Measurements from ENCODE around the gene ZKSCAN5.
"Not testable (repeated sequence)": the region's sequence is repeated elsewhere in the genome, so short reads cannot be mapped to it uniquely, and the experiment has no call there.

Gene ZKSCAN5

GRCh38 chr7:99540542-99540941 lies 36.1 kb downstream of the ZKSCAN5 start:
- no peak overlapping the region for H3K4me3 ChIP-seq (ENCODE audit: low read depth in 1 of 2, low read length in 2 of 2)

DNA sequence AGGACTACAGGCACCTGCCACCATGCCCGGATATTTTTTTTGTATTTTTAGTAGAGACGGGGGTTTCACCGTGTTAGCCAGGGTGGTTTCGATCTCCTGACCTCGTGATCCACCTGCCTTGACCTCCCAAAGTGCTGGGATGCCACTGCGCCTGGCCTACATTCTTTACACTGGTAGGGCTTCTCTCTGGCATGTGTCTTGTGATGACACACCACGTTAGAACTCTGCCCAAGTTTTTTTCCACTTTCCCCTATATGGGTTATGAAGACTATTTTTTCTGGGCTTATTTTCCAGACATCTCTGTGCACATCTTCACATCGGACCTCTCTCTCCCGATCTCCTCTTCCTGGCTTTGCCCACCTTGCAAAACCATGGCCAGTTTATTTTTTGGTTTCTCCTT lies 36.8 kb downstream of the ZKSCAN5 start:
- Histone ChIP-seq H3K36me3 (ENCODE audit: insufficient read depth, low read length) (no peaks in the 10 kb centered on the region), H3K4me1 (ENCODE audit: insufficient read depth, low read length) (no peaks in the 10 kb centered on the region), H3K4me3 (ENCODE audit: low read depth in 1 of 2, low read length in 2 of 2) (no peak overlapping the region), H3K27ac (ENCODE audit: low read depth, low read length) (no peak overlapping the region), H3K9me3 (ENCODE audit: low read length) (peaks cover 6% of the 10 kb centered on the region), H3K27me3 (ENCODE audit: control insufficient read depth in 1 of 2, insufficient read depth in 2 of 2, low read length in 2 of 2) (no peaks in the 10 kb centered on the region), H3K9ac (ENCODE audit: low read length) (no peak overlapping the region)

More at GRCh38 chr7:99540542-99540941, 36.1 kb downstream of the ZKSCAN5 start:
- H3K36me3 ChIP-seq (ENCODE audit: insufficient read depth, low read length), result no peaks in the 10 kb centered on the region
- H3K27me3 ChIP-seq (ENCODE audit: control insufficient read depth in 1 of 2, insufficient read depth in 2 of 2, low read length in 2 of 2), result no peaks in the 10 kb centered on the region
- H3K9me3 ChIP-seq (ENCODE audit: low read length), result peaks cover 6% of the 10 kb centered on the region
- no peak overlapping the region for H3K9ac ChIP-seq (ENCODE audit: low read length)
- H3K27ac ChIP-seq (ENCODE audit: low read depth, low read length), result no peak overlapping the region
- no peaks in the 10 kb centered on the region for H3K4me1 ChIP-seq (ENCODE audit: insufficient read depth, low read length)

DNA sequence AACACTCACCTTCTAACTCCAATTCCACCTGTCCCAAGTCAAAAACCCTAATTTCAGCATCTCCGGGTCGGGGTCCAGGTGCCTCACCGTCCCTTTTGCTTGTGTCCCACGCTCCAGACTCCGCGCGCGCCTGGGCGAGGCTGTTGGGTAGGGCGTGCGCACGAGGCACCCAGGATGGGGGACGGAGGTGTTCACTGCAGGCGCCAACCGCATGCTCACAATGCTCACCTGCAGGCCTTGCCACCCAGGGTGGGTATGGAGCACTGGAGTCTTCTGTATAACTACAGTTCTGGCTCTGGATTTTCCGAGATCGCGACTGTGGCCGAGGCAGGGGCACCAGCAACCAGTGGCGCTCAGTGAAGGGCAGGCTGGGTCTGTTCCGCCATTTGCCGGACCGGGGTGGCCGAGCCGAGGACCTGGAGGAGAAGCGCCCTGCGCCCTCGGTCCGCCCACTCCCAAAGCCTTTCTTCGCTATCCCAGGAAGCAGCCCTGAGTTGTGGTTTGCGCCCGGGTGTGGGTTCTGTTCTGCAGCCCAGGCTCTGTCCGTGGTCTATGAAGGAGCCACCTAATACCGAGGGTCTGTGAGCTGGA lies 38.7 kb downstream of the ZKSCAN5 start:
- no peaks in the 10 kb centered on the region for H3K27me3 ChIP-seq (ENCODE audit: control insufficient read depth in 1 of 2, insufficient read depth in 2 of 2, low read length in 2 of 2)
- peaks cover 11% of the 10 kb centered on the region for H3K36me3 ChIP-seq (ENCODE audit: insufficient read depth, low read length)
- H3K4me3 ChIP-seq (ENCODE audit: low read depth in 1 of 2, low read length in 2 of 2), result no peak overlapping the region
- H3K9ac ChIP-seq (ENCODE audit: low read length), result no peak overlapping the region
- H3K9me3 ChIP-seq (ENCODE audit: low read length), result peaks cover 6% of the 10 kb centered on the region
- H3K27ac ChIP-seq (ENCODE audit: low read depth, low read length), result no peak overlapping the region
- H3K4me1 ChIP-seq (ENCODE audit: insufficient read depth, low read length), result no peaks in the 10 kb centered on the region

DNA sequence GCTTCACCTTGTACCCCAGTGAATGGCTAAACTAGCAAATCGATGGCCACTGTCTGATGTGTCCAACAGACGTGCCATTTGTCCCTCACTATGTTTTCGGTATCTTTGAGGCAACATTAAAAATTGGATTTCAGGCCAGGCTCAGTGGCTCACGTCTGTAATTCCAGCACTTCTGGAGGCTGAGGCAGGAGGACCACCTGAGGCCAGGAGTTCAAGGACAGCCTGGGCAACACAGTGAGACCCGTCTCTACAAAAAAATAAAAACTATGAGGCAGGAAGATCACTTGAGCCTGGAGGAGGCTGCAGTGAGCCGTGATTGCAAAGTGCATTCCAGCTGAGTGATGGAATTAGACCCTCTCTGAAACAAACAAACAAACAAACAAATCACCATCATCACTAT lies 39.5 kb downstream of the ZKSCAN5 start:
- Histone ChIP-seq H3K9ac (ENCODE audit: low read length) (no peak overlapping the region), H3K27me3 (ENCODE audit: control insufficient read depth in 1 of 2, insufficient read depth in 2 of 2, low read length in 2 of 2) (no peaks in the 10 kb centered on the region), H3K4me3 (ENCODE audit: low read depth in 1 of 2, low read length in 2 of 2) (no peak overlapping the region), H3K36me3 (ENCODE audit: insufficient read depth, low read length) (peaks cover 14% of the 10 kb centered on the region), H3K4me1 (ENCODE audit: insufficient read depth, low read length) (no peaks in the 10 kb centered on the region), H3K27ac (ENCODE audit: low read depth, low read length) (no peak overlapping the region), H3K9me3 (ENCODE audit: low read length) (peaks cover 6% of the 10 kb centered on the region)

GRCh38 chr7:99545308-99545707 lies 40.8 kb downstream of the ZKSCAN5 start:
- peaks cover 14% of the 10 kb centered on the region for H3K36me3 ChIP-seq (ENCODE audit: insufficient read depth, low read length)
- H3K4me3 ChIP-seq (ENCODE audit: low read depth in 1 of 2, low read length in 2 of 2); H3K9ac ChIP-seq (ENCODE audit: low read length); H3K4me1 ChIP-seq (ENCODE audit: insufficient read depth, low read length); H3K27me3 ChIP-seq (ENCODE audit: control insufficient read depth in 1 of 2, insufficient read depth in 2 of 2, low read length in 2 of 2); H3K27ac ChIP-seq (ENCODE audit: low read depth, low read length); H3K9me3 ChIP-seq (ENCODE audit: low read length): not testable (repeated sequence)

- H3K4me3 ChIP-seq (ENCODE audit: low read depth in 1 of 2, low read length in 2 of 2); H3K9me3 ChIP-seq (ENCODE audit: low read length); H3K27ac ChIP-seq (ENCODE audit: low read depth, low read length); H3K9ac ChIP-seq (ENCODE audit: low read length); H3K27me3 ChIP-seq (ENCODE audit: control insufficient read depth in 1 of 2, insufficient read depth in 2 of 2, low read length in 2 of 2): not testable (repeated sequence)
- peaks cover 14% of the 10 kb centered on the region for H3K36me3 ChIP-seq (ENCODE audit: insufficient read depth, low read length)
- peaks cover 14% of the 10 kb centered on the region for H3K4me1 ChIP-seq (ENCODE audit: insufficient read depth, low read length)
Measured at GRCh38 chr7:99549545-99549944, 45.1 kb downstream of the ZKSCAN5 start.

DNA sequence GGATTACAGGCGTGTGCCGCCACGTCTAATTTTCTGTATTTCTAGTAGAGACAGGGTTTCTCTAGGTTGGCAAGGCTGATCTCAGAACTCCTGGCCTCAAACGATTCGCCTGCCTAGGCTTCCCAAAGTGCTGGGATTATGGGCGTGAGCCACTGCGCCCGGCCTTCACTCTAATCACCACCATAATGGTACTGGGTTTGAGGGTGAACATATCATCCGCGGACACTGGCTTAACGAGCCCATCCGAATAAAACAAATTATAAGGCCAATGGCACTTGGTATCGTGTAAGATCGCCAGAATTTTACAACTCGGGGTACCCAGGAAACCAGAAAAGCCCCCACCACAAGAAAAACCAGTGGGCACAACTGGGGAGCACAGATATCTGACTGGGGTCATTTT lies 46.9 kb downstream of the ZKSCAN5 start:
- peak overlapping the region; percentile 79 for H3K27ac ChIP-seq (ENCODE audit: low read depth, low read length)
- H3K9me3 ChIP-seq (ENCODE audit: low read length), result no peaks in the 10 kb centered on the region
- peaks cover 14% of the 10 kb centered on the region for H3K4me1 ChIP-seq (ENCODE audit: insufficient read depth, low read length)
- peak overlapping the region; percentile 98 for H3K9ac ChIP-seq (ENCODE audit: low read length)
- H3K4me3 ChIP-seq (ENCODE audit: low read depth in 1 of 2, low read length in 2 of 2), result peak overlapping the region; percentile 95 to 96
- no peaks in the 10 kb centered on the region for H3K27me3 ChIP-seq (ENCODE audit: control insufficient read depth in 1 of 2, insufficient read depth in 2 of 2, low read length in 2 of 2)
- peaks cover 19% of the 10 kb centered on the region for H3K36me3 ChIP-seq (ENCODE audit: insufficient read depth, low read length)

DNA sequence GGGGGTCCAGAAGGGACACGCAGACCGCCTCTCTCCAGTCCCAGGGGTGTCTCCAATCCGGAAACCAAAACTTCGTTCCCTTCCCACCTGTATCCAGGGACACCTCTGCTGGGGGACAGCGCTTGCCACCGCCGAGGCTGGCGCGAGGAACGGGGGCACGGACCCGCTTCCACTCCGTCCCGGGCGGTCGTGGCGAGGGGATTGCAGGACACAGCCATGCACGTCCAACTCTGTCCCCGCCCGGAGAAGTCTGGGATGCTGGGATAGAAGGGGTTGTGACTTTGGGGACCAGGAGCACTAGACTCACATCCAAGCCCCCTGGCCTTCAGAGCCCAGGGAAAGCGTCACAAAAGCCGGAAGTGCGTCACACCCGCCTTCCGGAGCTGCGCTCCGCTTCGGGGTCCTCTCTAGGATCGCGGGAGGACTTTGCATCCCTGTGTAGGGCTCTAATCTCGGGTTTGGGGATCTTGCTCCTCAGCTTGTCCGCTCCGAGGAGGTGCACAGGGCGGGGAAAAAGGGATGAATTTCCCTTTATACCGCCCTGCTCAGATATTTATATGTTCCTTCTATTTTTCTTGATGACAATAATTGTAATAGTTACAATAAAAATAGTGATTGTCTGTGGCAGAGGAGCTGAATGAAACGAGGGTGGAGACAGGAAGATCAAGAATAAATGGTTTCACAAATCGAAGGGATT lies 47.5 kb downstream of the ZKSCAN5 start, which contains the start of gene FAM200A:
Gene FAM200A, minus strand, starts transcription at position 348 of the 697 bp plus-strand sequence. CDS start 3,707 bp downstream, outside the sequence.
- H3K9me3 ChIP-seq (ENCODE audit: low read length), result no peaks in the 10 kb centered on the region
- peak within 1 kb of the TSS; percentile 98 for H3K9ac ChIP-seq (ENCODE audit: low read length)
- peak within 1 kb of the TSS; percentile 79 for H3K27ac ChIP-seq (ENCODE audit: low read depth, low read length)
- H3K4me3 ChIP-seq (ENCODE audit: low read depth in 1 of 2, low read length in 2 of 2), result peak within 1 kb of the TSS; percentile 95 to 96
- H3K27me3 ChIP-seq (ENCODE audit: control insufficient read depth in 1 of 2, insufficient read depth in 2 of 2, low read length in 2 of 2), result no peaks in the 10 kb centered on the region
- H3K4me1 ChIP-seq (ENCODE audit: insufficient read depth, low read length), result peaks cover 14% of the 10 kb centered on the region
- H3K36me3 ChIP-seq (ENCODE audit: insufficient read depth, low read length), result peaks cover 20% of the 10 kb centered on the region

GRCh38 chr7:99553039-99553438 lies 48.6 kb downstream of the ZKSCAN5 start:
- no peaks in the 10 kb centered on the region for H3K9me3 ChIP-seq (ENCODE audit: low read length)
- peaks cover 21% of the 10 kb centered on the region for H3K4me1 ChIP-seq (ENCODE audit: insufficient read depth, low read length)
- H3K27me3 ChIP-seq (ENCODE audit: control insufficient read depth in 1 of 2, insufficient read depth in 2 of 2, low read length in 2 of 2), result no peaks in the 10 kb centered on the region
- no peak overlapping the region for H3K27ac ChIP-seq (ENCODE audit: low read depth, low read length)
- H3K4me3 ChIP-seq (ENCODE audit: low read depth in 1 of 2, low read length in 2 of 2), result no peak overlapping the region
- no peak overlapping the region for H3K9ac ChIP-seq (ENCODE audit: low read length)
- H3K36me3 ChIP-seq (ENCODE audit: insufficient read depth, low read length), result peaks cover 14% of the 10 kb centered on the region

DNA sequence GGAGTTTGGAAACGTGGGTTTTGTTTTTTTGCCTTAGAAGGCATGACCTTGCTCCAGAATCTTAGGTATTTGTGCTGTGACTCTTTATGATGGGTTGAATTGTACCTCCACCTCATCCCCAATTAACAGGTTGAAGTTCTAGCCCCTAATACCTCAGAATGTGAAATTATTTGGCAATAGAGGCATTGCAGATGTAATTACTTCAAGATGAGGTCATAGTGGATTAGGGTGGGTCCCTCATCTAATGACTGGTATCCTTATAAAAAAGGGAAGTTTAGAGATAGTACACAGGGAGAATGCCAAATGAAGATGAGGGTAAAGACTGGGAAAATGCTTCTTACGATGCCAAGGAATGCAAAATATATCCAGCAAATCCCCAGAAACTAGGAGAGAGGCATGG lies 50.5 kb downstream of the ZKSCAN5 start:
- no peak overlapping the region for H3K27ac ChIP-seq (ENCODE audit: low read depth, low read length)
- H3K36me3 ChIP-seq (ENCODE audit: insufficient read depth, low read length), result peaks cover 9% of the 10 kb centered on the region
- H3K9ac ChIP-seq (ENCODE audit: low read length), result no peak overlapping the region
- no peaks in the 10 kb centered on the region for H3K27me3 ChIP-seq (ENCODE audit: control insufficient read depth in 1 of 2, insufficient read depth in 2 of 2, low read length in 2 of 2)
- H3K4me1 ChIP-seq (ENCODE audit: insufficient read depth, low read length), result peaks cover 27% of the 10 kb centered on the region
- H3K4me3 ChIP-seq (ENCODE audit: low read depth in 1 of 2, low read length in 2 of 2), result no peak overlapping the region
- no peaks in the 10 kb centered on the region for H3K9me3 ChIP-seq (ENCODE audit: low read length)

DNA sequence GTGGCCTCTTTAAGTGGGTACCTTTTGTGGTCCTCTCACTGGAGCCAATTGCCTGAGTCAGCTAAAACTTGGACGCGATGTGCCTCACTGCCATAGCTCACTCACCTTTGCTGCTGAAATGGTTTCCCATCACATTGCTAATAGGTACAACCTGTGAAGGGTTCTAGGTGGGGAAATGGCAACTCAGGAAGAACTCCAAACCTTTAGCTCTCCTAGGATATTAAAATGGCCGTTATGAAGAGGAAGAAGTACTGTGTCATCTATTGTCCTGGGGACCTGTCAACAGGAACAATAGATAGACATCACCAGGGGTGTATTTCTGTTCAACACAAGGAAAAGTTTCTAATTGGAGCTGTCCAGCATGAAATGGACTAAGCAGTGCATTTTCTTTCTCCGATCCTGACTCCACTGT lies 52.7 kb downstream of the ZKSCAN5 start:
- H3K4me3 ChIP-seq (ENCODE audit: low read depth in 1 of 2, low read length in 2 of 2), result peak overlapping the region; percentile 90 to 96
- H3K4me1 ChIP-seq (ENCODE audit: insufficient read depth, low read length), result peaks cover 29% of the 10 kb centered on the region
- H3K27me3 ChIP-seq (ENCODE audit: control insufficient read depth in 1 of 2, insufficient read depth in 2 of 2, low read length in 2 of 2), result no peaks in the 10 kb centered on the region
- peak overlapping the region; percentile 96 for H3K9ac ChIP-seq (ENCODE audit: low read length)
- H3K27ac ChIP-seq (ENCODE audit: low read depth, low read length), result no peak overlapping the region
- no peaks in the 10 kb centered on the region for H3K9me3 ChIP-seq (ENCODE audit: low read length)
- peaks cover 29% of the 10 kb centered on the region for H3K36me3 ChIP-seq (ENCODE audit: insufficient read depth, low read length)

GRCh38 chr7:99557940-99558305 lies 53.5 kb downstream of the ZKSCAN5 start:
- H3K9me3 ChIP-seq (ENCODE audit: low read length), result no peaks in the 10 kb centered on the region
- H3K27me3 ChIP-seq (ENCODE audit: control insufficient read depth in 1 of 2, insufficient read depth in 2 of 2, low read length in 2 of 2), result no peaks in the 10 kb centered on the region
- peak overlapping the region; percentile 98 for H3K27ac ChIP-seq (ENCODE audit: low read depth, low read length)
- peak overlapping the region; percentile 90 to 96 for H3K4me3 ChIP-seq (ENCODE audit: low read depth in 1 of 2, low read length in 2 of 2)
- H3K4me1 ChIP-seq (ENCODE audit: insufficient read depth, low read length), result peaks cover 24% of the 10 kb centered on the region
- H3K9ac ChIP-seq (ENCODE audit: low read length), result peak overlapping the region; percentile 96
- H3K36me3 ChIP-seq (ENCODE audit: insufficient read depth, low read length), result peaks cover 37% of the 10 kb centered on the region
